Measurements from ENCODE around the gene UPK1B. TPM values are rescaled to one million over a fixed set of nuclear protein-coding genes. Genes with fewer than 3 reads are reported as not detected.
A peak's percentile ranks its signal among the peaks of the same experiment; 100 is the strongest.
"Not testable (repeated sequence)": the region's sequence is repeated elsewhere in the genome, so short reads cannot be mapped to it uniquely, and the experiment has no call there.

The UPK1B gene
- polyA plus RNA-seq, 3 donors, result 8.6 to 10.1 (median 9.6) TPM

- no peak for DNase-seq (ENCODE audit: low read depth in 3 of 3, low spot score in 2 of 3)
Observed at GRCh38 chr3:119220970-119221667, 47.7 kb downstream of the UPK1B start.

- no peak for DNase-seq (ENCODE audit: low read depth in 3 of 3, low spot score in 2 of 3)
Observed at GRCh38 chr3:119221779-119222320, 48.5 kb downstream of the UPK1B start.

- no peak for DNase-seq (ENCODE audit: low read depth in 3 of 3, low spot score in 2 of 3)
Observed at GRCh38 chr3:119222391-119222790, 49.0 kb downstream of the UPK1B start.

- no peak for DNase-seq (ENCODE audit: low read depth in 3 of 3, low spot score in 2 of 3)
Observed at GRCh38 chr3:119223511-119223910, 50.1 kb downstream of the UPK1B start.

GRCh38 chr3:119225121-119225520, 51.7 kb downstream of the UPK1B start:
- DNase-seq (ENCODE audit: low read depth in 3 of 3, low spot score in 2 of 3), result no peak

- no peak for DNase-seq (ENCODE audit: low read depth in 3 of 3, low spot score in 2 of 3)
Observed at GRCh38 chr3:119227070-119227850, 53.9 kb downstream of the UPK1B start.

GRCh38 chr3:119228373-119229145, 55.2 kb downstream of the UPK1B start:
- no peak for DNase-seq (ENCODE audit: low read depth in 3 of 3, low spot score in 2 of 3)

GRCh38 chr3:119229190-119229589, 55.8 kb downstream of the UPK1B start:
- DNase-seq (ENCODE audit: low read depth in 3 of 3, low spot score in 2 of 3), result no peak

- no peak for DNase-seq (ENCODE audit: low read depth in 3 of 3, low spot score in 2 of 3)
Observed at GRCh38 chr3:119230071-119230470, 56.7 kb downstream of the UPK1B start.

- DNase-seq (ENCODE audit: low read depth in 3 of 3, low spot score in 2 of 3), result no peak
Observed at GRCh38 chr3:119230745-119231144, 57.3 kb downstream of the UPK1B start.

GRCh38 chr3:119234610-119235009, 61.2 kb downstream of the UPK1B start:
- DNase-seq (ENCODE audit: low read depth in 3 of 3, low spot score in 2 of 3), result no peak

GRCh38 chr3:119235151-119235550, 61.8 kb downstream of the UPK1B start:
- DNase-seq (ENCODE audit: low read depth in 3 of 3, low spot score in 2 of 3), result no peak

GRCh38 chr3:119236756-119237155, 63.4 kb downstream of the UPK1B start:
- DNase-seq (ENCODE audit: low read depth in 3 of 3, low spot score in 2 of 3), result no peak

- DNase-seq (ENCODE audit: low read depth in 3 of 3, low spot score in 2 of 3), result no peak
Observed at GRCh38 chr3:119237299-119237698, 63.9 kb downstream of the UPK1B start.

- no peak for DNase-seq (ENCODE audit: low read depth in 3 of 3, low spot score in 2 of 3)
Observed at GRCh38 chr3:119238363-119238762, 65.0 kb downstream of the UPK1B start.

- no peak for DNase-seq (ENCODE audit: low read depth in 3 of 3, low spot score in 2 of 3)
Observed at GRCh38 chr3:119239206-119239820, 65.9 kb downstream of the UPK1B start.

- peak; percentile 34 to 40 (median 38) for DNase-seq (ENCODE audit: low read depth in 3 of 3, low spot score in 2 of 3)
Observed at GRCh38 chr3:119240101-119240590, 66.7 kb downstream of the UPK1B start.

- peak; percentile 74 to 81 (median 80) for DNase-seq (ENCODE audit: low read depth in 3 of 3, low spot score in 2 of 3)
Observed at GRCh38 chr3:119240591-119241434, 67.4 kb downstream of the UPK1B start, which contains the start of gene B4GALT4. B4GALT4 (minus strand) TSS chr3:119240878; CDS start chr3:119230099, 10,779 bp downstream.

- DNase-seq (ENCODE audit: low read depth in 3 of 3, low spot score in 2 of 3), result not testable (repeated sequence)
Observed at GRCh38 chr3:119242387-119243057, 69.1 kb downstream of the UPK1B start.
